Transverse colon (tissue), 4 donors: ENCODE data around the gene CHFR. TPM values are rescaled to one million over a fixed set of nuclear protein-coding genes. Genes with fewer than 3 reads are reported as not detected.
"Not testable (repeated sequence)": the region's sequence is repeated elsewhere in the genome, so short reads cannot be mapped to it uniquely, and the experiment has no call there.

Experiments
- DNase-seq: peaks from one replicate; pipeline ENCODE4 v3.0.0-alpha.2; 2019
- H3K27ac ChIP-seq, 4 donors: fragments of 200-600 bp; sonication (generic); 2 replicates each; pipeline ENCODE4 v1.5.1; 2016 to 2018; ENCODE audit warnings: inconsistent platforms in 4 of 4
- H3K27me3 ChIP-seq: fragments of 200-600 bp; sonication (generic); 2 replicates; pipeline ENCODE4 v1.5.1; 2017; ENCODE audit warnings: inconsistent platforms
- H3K36me3 ChIP-seq, 4 donors: fragments of 200-600 bp; sonication (generic); 2 replicates each; pipeline ENCODE4 v1.5.1; 2017 to 2019; ENCODE audit warnings: inconsistent platforms in 4 of 4
- H3K4me1 ChIP-seq, 4 donors: fragments of 200-600 bp; sonication (generic); 2 replicates each; pipeline ENCODE4 v1.5.1; 2017 to 2020; ENCODE audit warnings: inconsistent platforms in 4 of 4
- H3K4me3 ChIP-seq, 4 donors: fragments of 200-600 bp; sonication (generic); 1 replicate in 1 of 4; 2 replicates in 3 of 4; pipeline versions ENCODE4 v1.5.1 to v1.6.1; 2017 to 2019; ENCODE audit warnings: inconsistent platforms in 4 of 4
- H3K9me3 ChIP-seq, 2 donors: fragments of 200-600 bp; sonication (generic); 2 replicates each; pipeline ENCODE4 v1.5.1; 2017 to 2019; ENCODE audit warnings: inconsistent platforms in 2 of 2
- EP300 ChIP-seq: sonication (generic); formaldehyde crosslinking; IDR thresholded peaks from one replicate; pipeline ENCODE4 v1.6.1; 2017; ENCODE audit warnings: antibody characterized with exemption, low read depth
- POLR2A ChIP-seq: fragments of 450-650 bp; IDR thresholded peaks from one replicate; pipeline ENCODE4 v1.6.1; 2016; ENCODE audit warnings: antibody characterized with exemption, mild to moderate bottlenecking, moderate library complexity
- POLR2AphosphoS5 ChIP-seq, 3 donors: sonication (generic); formaldehyde crosslinking; IDR thresholded peaks; one replicate each; pipeline ENCODE4 v1.6.1; 2016; ENCODE audit warnings: antibody characterized with exemption in 3 of 3
- WGBS, 2 donors: methylation state at CpG; one replicate each; pipeline ENCODE4 v1.1.5; 2018; ENCODE audit warnings: low coverage in 1 of 2; 5-methylcytosine and 5-hydroxymethylcytosine counted together
- in situ Hi-C, 4 donors: fragments of 200-750 bp; cut with MboI; loops; one replicate each; pipeline versions ENCODE4 v1.15.0 to v1.15.1; 2017; ENCODE audit warnings: low sequenced_read_pairs in 3 of 4, low pct_ligation_motif_present in 1 of 4, low pct_unique_long_range_greater_than_20kb in 1 of 4
- intact Hi-C: fragments of 100-400 bp; cut with DNase I; formaldehyde crosslinking; loops from one replicate; pipeline ENCODE4 v1.15.1; 2023; ENCODE audit warnings: low total_unique reads
- total RNA-seq, 4 donors: library from RNA; depleted of rRNA; stranded (reverse); fragments of >200 nt; gene quantifications; one replicate each; pipeline ENCODE4 v1.1.0, GENCODE V29; 2016
- TF ChIP-seq, protein P1 (sequence below), 5 experiments: fragments of 200-600 bp in 3 of 5; fragments of 450-650 bp in 2 of 5; sonication (generic) in 3 of 5; IDR thresholded peaks; 1 replicate in 2 of 5; 2 replicates in 3 of 5; pipeline ENCODE4 v1.5.1; 2016 to 2017; ENCODE audit warnings: antibody characterized with exemption in 5 of 5, inconsistent platforms in 3 of 5, mild to moderate bottlenecking in 2 of 5, moderate library complexity in 1 of 5

CHFR gene
- total RNA-seq, 4 donors from 2014 or later, result 47.7 to 132 (median 61.9) TPM

DNA sequence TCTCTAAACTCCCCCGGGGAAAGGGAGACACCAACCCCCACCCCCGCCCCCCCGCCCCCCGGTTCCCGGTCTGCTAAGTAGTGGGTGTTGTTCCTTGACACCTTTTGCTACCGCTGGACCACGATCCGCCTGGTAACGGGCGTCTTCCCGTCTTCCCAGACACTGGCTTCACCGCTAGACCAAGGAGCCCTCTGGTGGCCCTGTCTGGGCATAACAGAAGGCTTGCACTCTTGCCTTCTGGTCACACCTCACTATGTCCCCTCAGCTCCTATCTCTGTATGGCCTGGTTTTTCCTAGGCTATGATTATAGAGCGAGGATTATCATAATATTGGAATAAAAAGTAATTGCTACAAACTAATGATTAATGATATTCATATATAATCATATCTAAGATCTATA is 78.0 kb downstream of the CHFR start:
- intact Hi-C loops, H3K27ac ChIP-seq, in situ Hi-C loops, H3K4me1 ChIP-seq, H3K9me3 ChIP-seq, H3K4me3 ChIP-seq, H3K27me3 ChIP-seq: not testable (repeated sequence)
- peak; percentile 18 for DNase-seq
- TF ChIP-seq, protein P1, sequence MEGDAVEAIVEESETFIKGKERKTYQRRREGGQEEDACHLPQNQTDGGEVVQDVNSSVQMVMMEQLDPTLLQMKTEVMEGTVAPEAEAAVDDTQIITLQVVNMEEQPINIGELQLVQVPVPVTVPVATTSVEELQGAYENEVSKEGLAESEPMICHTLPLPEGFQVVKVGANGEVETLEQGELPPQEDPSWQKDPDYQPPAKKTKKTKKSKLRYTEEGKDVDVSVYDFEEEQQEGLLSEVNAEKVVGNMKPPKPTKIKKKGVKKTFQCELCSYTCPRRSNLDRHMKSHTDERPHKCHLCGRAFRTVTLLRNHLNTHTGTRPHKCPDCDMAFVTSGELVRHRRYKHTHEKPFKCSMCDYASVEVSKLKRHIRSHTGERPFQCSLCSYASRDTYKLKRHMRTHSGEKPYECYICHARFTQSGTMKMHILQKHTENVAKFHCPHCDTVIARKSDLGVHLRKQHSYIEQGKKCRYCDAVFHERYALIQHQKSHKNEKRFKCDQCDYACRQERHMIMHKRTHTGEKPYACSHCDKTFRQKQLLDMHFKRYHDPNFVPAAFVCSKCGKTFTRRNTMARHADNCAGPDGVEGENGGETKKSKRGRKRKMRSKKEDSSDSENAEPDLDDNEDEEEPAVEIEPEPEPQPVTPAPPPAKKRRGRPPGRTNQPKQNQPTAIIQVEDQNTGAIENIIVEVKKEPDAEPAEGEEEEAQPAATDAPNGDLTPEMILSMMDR (IDR thresholded peaks at IDR 0.05), result peak in 4 of 5 experiments; percentile 16 to 31 (median 30)
- H3K36me3 ChIP-seq, result peaks cover 0 to 62% (median 28%) of the 10 kb centered on the region in 4 donors
- WGBS, 2 donors, result 77% methylated on average over 10 of the region's 13 CpGs; no CpG with 5 or more reads in 1 of the 2 donors

DNA sequence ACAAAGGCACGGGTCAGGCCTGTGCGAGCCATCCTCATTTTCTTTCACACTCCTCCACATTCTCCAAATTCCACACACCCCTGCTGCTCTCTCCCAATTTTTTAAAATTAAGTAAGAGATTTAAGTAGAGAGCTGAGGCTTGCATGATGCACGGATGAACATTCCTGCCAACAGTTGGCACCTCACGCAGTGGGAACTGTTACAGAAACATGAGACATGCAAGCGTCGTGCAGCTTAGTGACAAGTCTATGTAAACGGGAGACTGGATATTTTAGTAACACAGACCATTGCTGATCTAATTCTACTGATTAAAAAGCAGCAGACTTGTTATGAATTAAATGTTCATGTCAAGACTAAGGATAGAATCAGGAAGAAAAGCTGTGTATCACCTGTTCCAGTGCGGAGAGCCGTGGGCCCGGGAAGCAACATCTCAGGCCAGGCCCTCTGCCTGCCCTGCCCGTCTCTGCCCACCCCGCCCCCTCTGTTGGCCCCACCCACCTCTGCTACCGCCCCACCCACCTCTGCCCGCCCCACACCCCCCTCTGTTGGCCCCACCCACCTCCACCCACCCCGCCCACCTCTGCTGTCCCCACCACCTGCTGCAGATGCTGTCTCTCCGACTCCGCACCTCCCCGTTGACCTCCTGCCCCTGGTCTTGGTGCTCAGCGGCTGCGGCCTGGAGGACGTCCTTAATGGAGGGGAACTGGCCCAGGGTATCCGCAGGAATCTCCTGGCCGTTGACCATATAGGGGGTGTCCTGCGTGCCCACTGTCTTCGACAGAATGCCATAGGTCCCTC is 79.9 kb downstream of the CHFR start:
- 86 to 90% methylated on average over 8 to 25 of the region's 25 CpGs for WGBS, 2 donors
- in situ Hi-C loops (no loop called here), intact Hi-C loops (no loop called here)
- Histone ChIP-seq H3K36me3 (peaks cover 0 to 65% (median 31%) of the 10 kb centered on the region in 4 donors), H3K4me1 (no peaks in the 10 kb centered on the region), H3K27me3 (no peaks in the 10 kb centered on the region), H3K4me3 (no peak overlapping the region), H3K9me3 (no peaks in the 10 kb centered on the region), H3K27ac (no peak overlapping the region)
- TF ChIP-seq, protein P1 (IDR thresholded peaks at IDR 0.05), result no peak
- TF ChIP-seq POLR2A, result no peak
- no peak for DNase-seq

DNA sequence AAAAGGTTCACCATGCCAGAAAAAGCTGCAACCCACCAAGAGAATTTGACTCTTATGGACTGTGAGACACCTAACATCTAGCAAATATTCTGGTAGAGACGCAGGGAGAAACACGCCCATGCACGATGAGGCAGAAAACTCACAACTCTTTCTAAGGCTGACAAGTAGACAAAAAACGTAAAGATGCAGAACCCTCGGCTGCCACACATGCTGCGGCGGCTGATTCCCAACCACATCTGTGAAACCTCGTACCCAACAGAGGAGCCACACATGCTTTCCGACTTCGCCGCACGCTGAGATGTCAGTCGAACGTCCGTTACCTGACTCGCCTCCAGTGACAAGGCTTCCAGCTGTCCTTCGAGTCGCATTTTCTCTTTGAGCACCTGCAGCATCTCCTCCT is 80.5 kb downstream of the CHFR start:
- Histone ChIP-seq H3K4me3 (no peak overlapping the region), H3K27me3 (no peaks in the 10 kb centered on the region), H3K4me1 (no peaks in the 10 kb centered on the region), H3K9me3 (no peaks in the 10 kb centered on the region), H3K27ac (no peak overlapping the region), H3K36me3 (peaks cover 0 to 64% (median 34%) of the 10 kb centered on the region in 4 donors)
- no peak for TF ChIP-seq EP300
- TF ChIP-seq, protein P1 (IDR thresholded peaks at IDR 0.05), result no peak
- TF ChIP-seq POLR2A, result no peak
- no peak for TF ChIP-seq POLR2AphosphoS5 (IDR thresholded peaks at IDR 0.05)
- in situ Hi-C loops, result no loop called here
- 73 to 92% methylated on average over 17 to 18 of the region's 18 CpGs for WGBS, 2 donors
- intact Hi-C loops, result no loop called here
- no peak for DNase-seq

DNA sequence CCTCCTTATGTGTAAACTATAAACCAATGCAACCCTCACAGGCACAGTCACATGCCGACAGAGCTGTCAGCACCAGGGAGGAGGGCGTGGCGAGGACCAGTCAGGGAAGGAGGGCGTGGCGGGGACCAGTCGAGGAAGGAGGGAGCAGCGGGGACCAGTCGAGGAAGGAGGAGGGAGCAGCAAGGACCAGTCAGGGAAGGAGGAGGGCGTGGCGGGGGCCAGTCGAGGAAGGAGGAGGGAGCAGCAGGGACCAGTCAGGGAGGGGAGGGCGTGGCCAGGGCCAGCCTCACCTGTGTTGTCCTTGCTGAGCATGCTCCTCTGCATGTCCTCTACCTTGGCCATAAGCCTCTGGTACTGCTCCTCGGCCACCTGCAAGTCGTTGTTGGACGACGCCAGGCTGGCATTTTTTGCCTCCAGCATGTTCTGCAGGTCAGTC is 83.0 kb downstream of the CHFR start:
- H3K27ac ChIP-seq, result no peak overlapping the region
- H3K27me3 ChIP-seq, result no peaks in the 10 kb centered on the region
- H3K36me3 ChIP-seq, result peaks cover 0 to 79% (median 40%) of the 10 kb centered on the region in 4 donors
- peak; percentile 57 for DNase-seq
- in situ Hi-C loops (no loop called here), intact Hi-C loops (no loop called here)
- H3K4me3 ChIP-seq, result no peak overlapping the region
- WGBS, 2 donors, result 62 to 71% methylated on average over 13 to 16 of the region's 16 CpGs
- H3K4me1 ChIP-seq, result no peaks in the 10 kb centered on the region
- H3K9me3 ChIP-seq, result no peaks in the 10 kb centered on the region
- TF ChIP-seq POLR2AphosphoS5 (IDR thresholded peaks at IDR 0.05) (no peak), EP300 (no peak), POLR2A (no peak)
- TF ChIP-seq, protein P1 (IDR thresholded peaks at IDR 0.05), result no peak
